HepG2 (cell line): ENCODE measurements around the gene CNPY4. TPM values are rescaled to one million over a fixed set of nuclear protein-coding genes. Genes with fewer than 3 reads are reported as not detected.

Experiments used
- CENPT ChIP-seq: sonication (generic); formaldehyde crosslinking; IDR thresholded peaks from 2 replicates; pipeline ENCODE4 v1.8.0; 2022; ENCODE audit warnings: low read depth, mild to moderate bottlenecking, moderate library complexity, missing genetic modification reagents
- HHEX ChIP-seq: IDR thresholded peaks from 2 replicates; pipeline ENCODE4 v1.6.1; 2016; ENCODE audit warnings: control low read depth
- HNRNPK ChIP-seq: fragments of 200-400 bp; formaldehyde crosslinking; IDR thresholded peaks from 2 replicates; pipeline ENCODE4 v1.6.1; 2018; ENCODE audit warnings: low read length, low read depth, moderate library complexity, mild to moderate bottlenecking; ENCODE audit not compliant: poor library complexity, severe bottlenecking
- JUND ChIP-seq: sonication (generic); formaldehyde crosslinking; IDR thresholded peaks from 2 replicates; pipeline ENCODE4 v1.8.0; 2022; ENCODE audit warnings: mild to moderate bottlenecking, missing genetic modification reagents
- PATZ1 ChIP-seq: sonication (generic); formaldehyde crosslinking; IDR thresholded peaks from 2 replicates; pipeline ENCODE4 v1.4.0; 2020; ENCODE audit warnings: missing genetic modification reagents
- SALL2 ChIP-seq: sonication (generic); formaldehyde crosslinking; IDR thresholded peaks from 2 replicates; pipeline ENCODE4 v1.8.1; 2023; ENCODE audit warnings: mild to moderate bottlenecking, missing genetic modification reagents, inconsistent platforms
- SP1 ChIP-seq, 2 experiments: fragments of 450-650 bp in 1 of 2; sonication (generic) in 1 of 2; formaldehyde crosslinking in 1 of 2; IDR thresholded peaks; 2 replicates each; pipeline versions ENCODE4 v1.4.0 to v1.6.1; 2016 to 2020; ENCODE audit warnings: missing genetic modification reagents in 1 of 2
- SRSF4 ChIP-seq: fragments of 200-400 bp; formaldehyde crosslinking; IDR thresholded peaks from one replicate; pipeline ENCODE4 v1.6.1; 2018; ENCODE audit warnings: mild to moderate bottlenecking, low read depth, low read length, moderate library complexity; ENCODE audit not compliant: poor library complexity, severe bottlenecking
- TAF1 ChIP-seq: sonication (generic); formaldehyde crosslinking; IDR thresholded peaks from 2 replicates; pipeline ENCODE4 v1.4.0; 2020; ENCODE audit warnings: missing genetic modification reagents
- TMF1 ChIP-seq: sonication (generic); formaldehyde crosslinking; IDR thresholded peaks from 2 replicates; pipeline ENCODE4 v1.8.1; 2022; ENCODE audit warnings: low read depth, missing genetic modification reagents
- ZFP37 ChIP-seq: sonication (generic); formaldehyde crosslinking; IDR thresholded peaks from 2 replicates; pipeline ENCODE4 v1.4.0; 2020; ENCODE audit warnings: missing genetic modification reagents, borderline replicate concordance
- ZNF10 ChIP-seq: sonication (generic); formaldehyde crosslinking; IDR thresholded peaks from 2 replicates; pipeline ENCODE4 v1.4.0; 2020; ENCODE audit warnings: mild to moderate bottlenecking, low read depth, missing genetic modification reagents, borderline replicate concordance
- ZNF205 ChIP-seq: IDR thresholded peaks from 2 replicates; pipeline ENCODE4 v1.6.1; 2018; ENCODE audit warnings: missing biosample characterization, missing genetic modification reagents
- ZNF660 ChIP-seq: sonication (generic); formaldehyde crosslinking; IDR thresholded peaks from 2 replicates; pipeline ENCODE4 v1.5.1; 2020; ENCODE audit warnings: mild to moderate bottlenecking, low read depth, missing genetic modification reagents, borderline replicate concordance
- ZNF850 ChIP-seq: sonication (generic); formaldehyde crosslinking; conservative IDR thresholded peaks from 2 replicates; pipeline ENCODE4 v1.9.0; 2021; ENCODE audit warnings: mild to moderate bottlenecking, missing genetic modification reagents
- ZNF883 ChIP-seq: sonication (generic); formaldehyde crosslinking; IDR thresholded peaks from 2 replicates; pipeline ENCODE4 v1.5.1; 2020; ENCODE audit warnings: mild to moderate bottlenecking, missing genetic modification reagents; ENCODE audit errors: not compliant biosample characterization
- polyA plus RNA-seq, 8 experiments: library from polyadenylated mRNA; depleted of rRNA in 3 of 8; stranded (reverse) in 7 of 8; unstranded in 1 of 8; fragments of >200 nt; fragmentation: Illumina TruSeq in 4 of 8; extraction: Trizol in 4 of 8; gene quantifications; 2 replicates each; pipeline versions ENCODE4 v1.2.1 to v1.2.3, GENCODE V29; 2011 to 2016; ENCODE audit warnings: low read depth in 4 of 8, missing spikeins in 1 of 8, mixed read lengths in 1 of 8; ENCODE audit not compliant: insufficient read depth in 1 of 8
- total RNA-seq, 5 experiments: library from RNA; depleted of rRNA; stranded (reverse); fragments of >200 nt; fragmentation: Illumina TruSeq; extraction: Trizol; gene quantifications; 2 replicates each; pipeline ENCODE4 v1.2.3, GENCODE V29; 2016; ENCODE audit warnings: low read depth in 1 of 5
- TF ChIP-seq, protein P1 (sequence below): sonication (generic); formaldehyde crosslinking; IDR thresholded peaks from 2 replicates; pipeline ENCODE4 v1.8.1; 2023; ENCODE audit warnings: mild to moderate bottlenecking, missing genetic modification reagents
- TF ChIP-seq, protein P2 (sequence below): sonication (generic); formaldehyde crosslinking; IDR thresholded peaks from 2 replicates; pipeline ENCODE4 v1.9.0; 2021; ENCODE audit warnings: missing genetic modification reagents, borderline replicate concordance
- TF ChIP-seq, protein P3 (sequence below), 2 experiments: sonication (generic) in 1 of 2; formaldehyde crosslinking in 1 of 2; IDR thresholded peaks; 2 replicates each; pipeline versions ENCODE4 v1.5.1 to v1.6.1; 2011 to 2020; ENCODE audit warnings: borderline replicate concordance in 1 of 2, low read depth in 1 of 2, low read length in 1 of 2, mild to moderate bottlenecking in 1 of 2, missing genetic modification reagents in 1 of 2, moderate library complexity in 1 of 2

The CNPY4 gene
- total and polyA plus RNA-seq, 2 of the 13 experiments (the other 11 are each of a cell fraction or from before 2014, with no cell fraction given): 6.2 to 12.7 TPM

GRCh38 chr7:100119072-100119969, at the start of gene CNPY4, which contains the start of gene TAF6 (continued):
- TF ChIP-seq TMF1 (no peak), ZNF660 (CRISPR knock-in tag) (0 out of 2 replicates have a peak, but pooled peaks have one; percentile 28), CENPT (CRISPR knock-in tag) (no peak), ZNF850 (CRISPR knock-in tag) (no peak), HNRNPK (no peak), SP1 (IDR thresholded peaks at IDR 0.05) (no peak), SP1 (CRISPR knock-in tag; IDR thresholded peaks at IDR 0.05) (peak; percentile 90), ZNF883 (no peak), SALL2 (CRISPR knock-in tag) (peak; percentile 34; the same call in 1 of the 2 replicates), ZNF10 (CRISPR knock-in tag) (no peak), SRSF4 (no peak), ZFP37 (CRISPR knock-in tag) (peak; percentile 39; the same call in 1 of the 2 replicates), HHEX (CRISPR knock-in tag) (no peak), TAF1 (CRISPR knock-in tag) (peak; percentile 99), JUND (CRISPR knock-in tag) (no peak), PATZ1 (CRISPR knock-in tag) (peak; percentile 61), ZNF205 (CRISPR knock-in tag) (no peak)
- TF ChIP-seq, protein P1, sequence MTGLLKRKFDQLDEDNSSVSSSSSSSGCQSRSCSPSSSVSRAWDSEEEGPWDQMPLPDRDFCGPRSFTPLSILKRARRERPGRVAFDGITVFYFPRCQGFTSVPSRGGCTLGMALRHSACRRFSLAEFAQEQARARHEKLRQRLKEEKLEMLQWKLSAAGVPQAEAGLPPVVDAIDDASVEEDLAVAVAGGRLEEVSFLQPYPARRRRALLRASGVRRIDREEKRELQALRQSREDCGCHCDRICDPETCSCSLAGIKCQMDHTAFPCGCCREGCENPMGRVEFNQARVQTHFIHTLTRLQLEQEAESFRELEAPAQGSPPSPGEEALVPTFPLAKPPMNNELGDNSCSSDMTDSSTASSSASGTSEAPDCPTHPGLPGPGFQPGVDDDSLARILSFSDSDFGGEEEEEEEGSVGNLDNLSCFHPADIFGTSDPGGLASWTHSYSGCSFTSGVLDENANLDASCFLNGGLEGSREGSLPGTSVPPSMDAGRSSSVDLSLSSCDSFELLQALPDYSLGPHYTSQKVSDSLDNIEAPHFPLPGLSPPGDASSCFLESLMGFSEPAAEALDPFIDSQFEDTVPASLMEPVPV (CRISPR knock-in tag): peak; percentile 26; the same call in 1 of the 2 replicates
- TF ChIP-seq, protein P2, sequence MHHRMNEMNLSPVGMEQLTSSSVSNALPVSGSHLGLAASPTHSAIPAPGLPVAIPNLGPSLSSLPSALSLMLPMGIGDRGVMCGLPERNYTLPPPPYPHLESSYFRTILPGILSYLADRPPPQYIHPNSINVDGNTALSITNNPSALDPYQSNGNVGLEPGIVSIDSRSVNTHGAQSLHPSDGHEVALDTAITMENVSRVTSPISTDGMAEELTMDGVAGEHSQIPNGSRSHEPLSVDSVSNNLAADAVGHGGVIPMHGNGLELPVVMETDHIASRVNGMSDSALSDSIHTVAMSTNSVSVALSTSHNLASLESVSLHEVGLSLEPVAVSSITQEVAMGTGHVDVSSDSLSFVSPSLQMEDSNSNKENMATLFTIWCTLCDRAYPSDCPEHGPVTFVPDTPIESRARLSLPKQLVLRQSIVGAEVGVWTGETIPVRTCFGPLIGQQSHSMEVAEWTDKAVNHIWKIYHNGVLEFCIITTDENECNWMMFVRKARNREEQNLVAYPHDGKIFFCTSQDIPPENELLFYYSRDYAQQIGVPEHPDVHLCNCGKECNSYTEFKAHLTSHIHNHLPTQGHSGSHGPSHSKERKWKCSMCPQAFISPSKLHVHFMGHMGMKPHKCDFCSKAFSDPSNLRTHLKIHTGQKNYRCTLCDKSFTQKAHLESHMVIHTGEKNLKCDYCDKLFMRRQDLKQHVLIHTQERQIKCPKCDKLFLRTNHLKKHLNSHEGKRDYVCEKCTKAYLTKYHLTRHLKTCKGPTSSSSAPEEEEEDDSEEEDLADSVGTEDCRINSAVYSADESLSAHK (CRISPR knock-in tag): no peak
- TF ChIP-seq, protein P3, sequence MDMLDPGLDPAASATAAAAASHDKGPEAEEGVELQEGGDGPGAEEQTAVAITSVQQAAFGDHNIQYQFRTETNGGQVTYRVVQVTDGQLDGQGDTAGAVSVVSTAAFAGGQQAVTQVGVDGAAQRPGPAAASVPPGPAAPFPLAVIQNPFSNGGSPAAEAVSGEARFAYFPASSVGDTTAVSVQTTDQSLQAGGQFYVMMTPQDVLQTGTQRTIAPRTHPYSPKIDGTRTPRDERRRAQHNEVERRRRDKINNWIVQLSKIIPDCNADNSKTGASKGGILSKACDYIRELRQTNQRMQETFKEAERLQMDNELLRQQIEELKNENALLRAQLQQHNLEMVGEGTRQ (IDR thresholded peaks at IDR 0.05; ENCODE audit: low read depth, low read length): no peak
- TF ChIP-seq, protein P3 (CRISPR knock-in tag; IDR thresholded peaks at IDR 0.05; ENCODE audit: borderline replicate concordance): no peak
